Duodenal mucosa (tissue), 2 donors: ENCODE results near the gene LIN37.

Experiments
- H3K27ac ChIP-seq: one replicate; pipeline ENCODE4 v1.7.0; 2013; ENCODE audit warnings: low read depth, low read length
- H3K27me3 ChIP-seq, 2 donors: one replicate each; pipeline ENCODE4 v1.7.0; 2013; ENCODE audit warnings: low read length in 2 of 2, control low read depth in 1 of 2; ENCODE audit not compliant: insufficient read depth in 2 of 2, control insufficient read depth in 1 of 2
- H3K36me3 ChIP-seq, 2 donors: one replicate each; pipeline ENCODE4 v1.7.0; 2013; ENCODE audit warnings: low read length in 2 of 2, control low read depth in 1 of 2; ENCODE audit not compliant: insufficient read depth in 2 of 2, control insufficient read depth in 1 of 2
- H3K4me1 ChIP-seq, 2 donors: one replicate each; pipeline ENCODE4 v1.7.0; 2013; ENCODE audit warnings: low read length in 2 of 2, control low read depth in 1 of 2; ENCODE audit not compliant: insufficient read depth in 2 of 2, control insufficient read depth in 1 of 2
- H3K4me3 ChIP-seq, 2 donors: one replicate each; pipeline ENCODE4 v1.7.0; 2013; ENCODE audit warnings: low read length in 2 of 2, low read depth in 1 of 2
- H3K9ac ChIP-seq, 2 donors: one replicate each; pipeline ENCODE4 v1.7.0; 2013; ENCODE audit warnings: low read length in 2 of 2, low read depth in 1 of 2
- H3K9me3 ChIP-seq, 2 donors: one replicate each; pipeline ENCODE4 v1.7.0; 2013; ENCODE audit warnings: low read length in 2 of 2, control low read depth in 1 of 2; ENCODE audit not compliant: control insufficient read depth in 1 of 2

The LIN37 gene

GRCh38 chr19:35783469-35784434, 35.4 kb downstream of the LIN37 start:
- H3K9ac ChIP-seq: no peak overlapping the region
- no peak overlapping the region for H3K4me3 ChIP-seq
- no peak overlapping the region for H3K27ac ChIP-seq
- no peaks in the 10 kb centered on the region for H3K9me3 ChIP-seq
- peaks cover 0 to 5% of the 10 kb centered on the region in 2 donors for H3K36me3 ChIP-seq
- H3K4me1 ChIP-seq: no peaks in the 10 kb centered on the region
- H3K27me3 ChIP-seq: no peaks in the 10 kb centered on the region

GRCh38 chr19:35784503-35785338, 36.3 kb downstream of the LIN37 start:
- H3K4me1 ChIP-seq: no peaks in the 10 kb centered on the region
- no peak overlapping the region for H3K27ac ChIP-seq
- H3K9ac ChIP-seq: no peak overlapping the region
- H3K36me3 ChIP-seq: peaks cover 0 to 3% of the 10 kb centered on the region in 2 donors
- H3K9me3 ChIP-seq: no peaks in the 10 kb centered on the region
- no peak overlapping the region for H3K4me3 ChIP-seq
- no peaks in the 10 kb centered on the region for H3K27me3 ChIP-seq

GRCh38 chr19:35785339-35785627, 36.9 kb downstream of the LIN37 start:
- no peak overlapping the region for H3K4me3 ChIP-seq
- no peak overlapping the region for H3K9ac ChIP-seq
- no peaks in the 10 kb centered on the region for H3K9me3 ChIP-seq
- H3K36me3 ChIP-seq: no peaks in the 10 kb centered on the region
- H3K4me1 ChIP-seq: no peaks in the 10 kb centered on the region
- H3K27me3 ChIP-seq: no peaks in the 10 kb centered on the region
- H3K27ac ChIP-seq: no peak overlapping the region

GRCh38 chr19:35786299-35787160, 38.2 kb downstream of the LIN37 start:
- no peak overlapping the region for H3K9ac ChIP-seq
- no peaks in the 10 kb centered on the region for H3K4me1 ChIP-seq
- no peak overlapping the region for H3K27ac ChIP-seq
- H3K4me3 ChIP-seq: no peak overlapping the region
- H3K9me3 ChIP-seq: no peaks in the 10 kb centered on the region
- H3K27me3 ChIP-seq: no peaks in the 10 kb centered on the region
- H3K36me3 ChIP-seq: no peaks in the 10 kb centered on the region

GRCh38 chr19:35787227-35787799, 38.9 kb downstream of the LIN37 start:
- H3K27me3 ChIP-seq: no peaks in the 10 kb centered on the region
- H3K4me1 ChIP-seq: no peaks in the 10 kb centered on the region
- H3K9ac ChIP-seq: no peak overlapping the region
- no peaks in the 10 kb centered on the region for H3K9me3 ChIP-seq
- no peak overlapping the region for H3K27ac ChIP-seq
- H3K4me3 ChIP-seq: no peak overlapping the region
- H3K36me3 ChIP-seq: no peaks in the 10 kb centered on the region

GRCh38 chr19:35788205-35788960, 40.0 kb downstream of the LIN37 start:
- H3K9me3 ChIP-seq: no peaks in the 10 kb centered on the region
- no peaks in the 10 kb centered on the region for H3K36me3 ChIP-seq
- no peaks in the 10 kb centered on the region for H3K27me3 ChIP-seq
- H3K27ac ChIP-seq: no peak overlapping the region
- H3K4me1 ChIP-seq: no peaks in the 10 kb centered on the region
- no peak overlapping the region for H3K4me3 ChIP-seq
- H3K9ac ChIP-seq: no peak overlapping the region

- Histone ChIP-seq H3K9ac (no peak overlapping the region), H3K4me3 (no peak overlapping the region), H3K4me1 (no peaks in the 10 kb centered on the region), H3K27me3 (no peaks in the 10 kb centered on the region), H3K9me3 (no peaks in the 10 kb centered on the region), H3K36me3 (no peaks in the 10 kb centered on the region), H3K27ac (no peak overlapping the region)
Measured at GRCh38 chr19:35789195-35789977, 41.0 kb downstream of the LIN37 start.

- Histone ChIP-seq H3K4me1 (no peaks in the 10 kb centered on the region), H3K9me3 (no peaks in the 10 kb centered on the region), H3K4me3 (no peak overlapping the region), H3K27me3 (no peaks in the 10 kb centered on the region), H3K27ac (no peak overlapping the region), H3K9ac (no peak overlapping the region), H3K36me3 (no peaks in the 10 kb centered on the region)
Measured at GRCh38 chr19:35789978-35790944, 41.9 kb downstream of the LIN37 start.
